Jurkat, Clone E6-1 (cell line): ENCODE results near the gene SLC18A3.

Experiments used
- DNase-seq: peaks from one replicate; pipeline ENCODE4 v3.0.0-alpha.2; 2011; ENCODE audit warnings: low read depth, low spot score
- H3K4me3 ChIP-seq: 2 replicates; pipeline ENCODE4 v1.5.1; 2011; ENCODE audit warnings: mild to moderate bottlenecking, low read length, control low read depth, moderate library complexity

Gene SLC18A3

GRCh38 chr10:49620841-49621378 is 10.8 kb downstream of the SLC18A3 start:
- DNase-seq = no peak
- H3K4me3 ChIP-seq = no peak overlapping the region

- no peak for DNase-seq
- no peak overlapping the region for H3K4me3 ChIP-seq
These were observed 11.5 kb downstream of the SLC18A3 start for GRCh38 chr10:49621561-49621960.

DNA sequence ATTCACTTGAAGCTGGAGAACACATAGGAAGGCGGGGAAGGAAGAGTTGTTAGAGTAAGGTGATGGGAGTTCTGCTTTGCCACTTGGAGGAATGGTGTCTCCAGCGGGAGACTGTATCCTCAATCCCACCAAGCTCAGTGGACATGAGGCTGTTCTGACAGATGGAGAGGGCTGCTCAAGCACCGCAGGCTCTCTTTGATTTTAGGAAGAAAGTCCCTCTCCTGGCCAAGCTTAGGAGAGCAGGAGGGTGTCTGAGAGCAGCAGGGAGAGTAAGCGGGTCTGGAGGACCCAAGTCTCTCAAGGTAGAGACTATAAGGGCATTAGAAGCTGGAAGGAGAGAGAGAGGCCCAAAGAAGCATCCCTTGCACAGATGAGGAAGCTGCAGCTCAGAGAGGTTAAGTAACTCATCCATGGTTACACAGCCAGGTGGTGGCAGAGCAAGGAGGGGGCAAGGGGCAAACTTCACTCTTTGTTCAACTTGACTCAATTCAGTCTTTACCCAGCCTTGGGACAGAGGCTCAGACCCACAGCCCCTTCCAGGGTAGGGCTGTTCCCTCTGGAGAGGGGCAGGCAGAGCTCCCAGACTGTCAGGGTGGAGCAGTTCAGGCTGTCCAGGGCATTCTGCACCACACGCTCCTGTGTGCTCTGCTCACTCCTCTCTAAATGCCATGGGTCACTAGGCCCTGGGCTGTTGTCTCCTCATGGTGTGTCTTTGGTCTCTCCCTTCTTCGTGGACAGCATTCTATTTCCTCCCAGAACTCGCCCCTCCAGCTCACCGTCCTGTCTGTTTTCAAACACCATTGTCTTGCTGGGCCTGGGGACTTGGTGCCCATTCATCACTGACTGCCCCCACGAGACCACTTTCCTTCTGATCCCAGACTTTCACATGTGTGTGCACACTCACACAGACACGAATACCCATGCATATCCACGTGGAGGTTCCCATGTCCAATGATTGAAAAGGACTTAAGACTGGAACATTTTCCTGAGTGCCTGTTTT is 12.6 kb downstream of the SLC18A3 start:
- DNase-seq = no peak
- H3K4me3 ChIP-seq = no peak overlapping the region

DNA sequence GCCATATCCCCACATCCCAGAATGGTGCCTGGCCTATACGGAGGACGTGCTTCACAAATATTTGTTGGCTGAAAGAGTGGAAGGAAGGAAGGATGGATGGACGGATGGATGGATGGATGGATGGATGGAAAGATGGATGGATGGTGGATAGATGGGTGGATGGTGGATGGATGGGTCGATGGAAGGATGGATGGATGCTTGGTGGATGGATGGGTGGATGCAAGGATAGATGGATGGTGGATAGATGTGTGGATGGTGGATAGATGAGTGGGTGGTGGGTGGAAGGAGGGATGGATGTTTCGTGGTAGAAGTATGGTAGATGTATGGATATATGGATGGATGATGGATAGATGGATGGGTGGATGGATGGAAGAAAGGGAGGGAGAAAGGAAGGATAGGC is 14.5 kb downstream of the SLC18A3 start:
- H3K4me3 ChIP-seq = no peak overlapping the region
- no peak for DNase-seq

GRCh38 chr10:49625411-49625810 is 15.3 kb downstream of the SLC18A3 start:
- DNase-seq = no peak
- no peak overlapping the region for H3K4me3 ChIP-seq

DNA sequence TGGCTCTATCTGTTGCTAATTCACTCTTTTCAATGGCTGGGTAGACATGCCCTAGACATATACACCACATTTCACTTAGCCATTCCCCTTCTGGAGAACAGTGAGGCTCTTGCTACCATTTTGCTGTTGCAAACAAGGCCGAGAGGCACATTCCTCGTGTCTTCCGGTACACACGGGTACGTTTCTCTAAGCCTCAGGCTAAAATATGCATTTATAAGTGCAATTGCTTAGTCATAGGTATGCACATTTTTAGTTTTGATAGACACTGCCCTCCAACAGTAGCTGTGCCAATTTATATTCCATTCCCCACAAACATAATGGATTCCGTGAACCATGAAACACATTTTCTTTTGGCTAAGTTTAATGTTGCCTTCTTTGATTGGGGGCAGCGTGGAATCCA is 16.9 kb downstream of the SLC18A3 start:
- H3K4me3 ChIP-seq = no peak overlapping the region
- no peak for DNase-seq

DNA sequence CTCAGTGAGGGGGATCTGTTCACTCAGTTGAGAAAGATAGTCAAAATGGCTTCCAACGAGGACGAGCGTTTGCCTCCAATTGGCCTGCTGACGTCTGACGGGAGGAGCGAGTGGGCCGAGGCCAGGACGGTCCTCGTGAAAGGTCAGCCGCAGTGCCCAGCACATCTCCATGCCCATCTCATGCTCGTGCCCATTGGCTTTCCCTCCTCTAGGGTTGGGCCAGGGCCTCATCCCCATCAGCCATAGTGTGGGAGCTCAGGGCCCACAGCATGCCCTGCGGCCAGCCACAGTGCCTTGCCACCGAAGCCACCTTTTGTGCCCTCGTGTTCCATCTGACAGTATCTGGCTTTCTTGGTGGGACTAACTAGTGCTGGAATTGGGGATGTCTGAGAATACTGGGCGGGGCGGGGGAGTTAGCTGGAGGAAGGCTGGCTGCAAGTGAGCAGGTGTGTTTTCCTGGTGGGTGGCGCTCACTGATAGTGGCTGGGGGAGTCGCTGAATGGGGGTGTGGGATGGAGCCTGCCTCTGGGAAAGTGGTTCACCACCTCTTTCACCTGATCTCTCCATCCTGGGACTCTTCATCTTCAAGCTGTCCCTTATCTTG is 17.6 kb downstream of the SLC18A3 start:
- no peak overlapping the region for H3K4me3 ChIP-seq
- DNase-seq = no peak

- DNase-seq = no peak
- H3K4me3 ChIP-seq = no peak overlapping the region
These were observed 18.5 kb downstream of the SLC18A3 start for GRCh38 chr10:49628599-49628998.

DNA sequence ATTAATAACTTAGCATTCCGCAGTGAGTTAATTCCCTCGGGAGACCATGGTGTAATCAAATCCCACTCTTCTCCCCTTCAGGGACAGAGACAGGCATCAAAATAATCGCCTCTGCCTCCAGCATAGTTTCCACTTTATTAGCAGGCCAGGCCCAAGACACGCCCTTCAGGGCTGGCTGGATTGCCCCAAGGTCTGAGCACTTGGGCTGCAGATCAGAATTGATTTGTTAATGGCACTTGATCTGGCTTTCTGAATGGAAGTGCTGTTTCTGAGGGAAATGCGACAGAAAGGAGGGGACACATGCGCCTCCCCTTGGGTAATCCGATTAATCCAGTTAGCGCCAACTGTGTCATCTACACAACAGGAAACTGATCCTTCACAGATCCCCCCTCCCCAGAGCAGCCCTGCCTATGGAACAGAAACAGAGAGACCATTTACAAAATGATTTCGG is 19.3 kb downstream of the SLC18A3 start:
- DNase-seq = no peak
- H3K4me3 ChIP-seq = no peak overlapping the region

DNA sequence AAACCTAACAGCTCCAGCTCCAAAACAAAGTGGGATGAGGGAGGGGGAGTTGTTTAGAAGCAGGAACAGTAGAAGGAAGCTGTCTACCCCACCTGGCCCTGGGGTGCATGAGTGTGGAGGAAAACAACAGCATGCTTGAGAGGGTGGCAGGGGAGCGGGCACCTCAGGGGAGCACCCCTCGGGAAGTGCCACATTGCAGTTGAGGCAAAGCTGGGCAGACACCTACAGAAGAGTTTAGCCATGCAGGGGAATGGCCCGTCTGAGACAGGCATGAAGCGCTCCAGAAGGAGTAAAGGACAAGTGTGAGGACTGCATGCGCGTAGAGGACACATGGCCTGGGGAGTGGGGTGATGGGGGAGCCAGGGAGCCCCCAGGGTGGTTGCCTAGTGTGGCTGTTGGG is 21.9 kb downstream of the SLC18A3 start:
- H3K4me3 ChIP-seq = no peak overlapping the region
- DNase-seq = no peak

DNA sequence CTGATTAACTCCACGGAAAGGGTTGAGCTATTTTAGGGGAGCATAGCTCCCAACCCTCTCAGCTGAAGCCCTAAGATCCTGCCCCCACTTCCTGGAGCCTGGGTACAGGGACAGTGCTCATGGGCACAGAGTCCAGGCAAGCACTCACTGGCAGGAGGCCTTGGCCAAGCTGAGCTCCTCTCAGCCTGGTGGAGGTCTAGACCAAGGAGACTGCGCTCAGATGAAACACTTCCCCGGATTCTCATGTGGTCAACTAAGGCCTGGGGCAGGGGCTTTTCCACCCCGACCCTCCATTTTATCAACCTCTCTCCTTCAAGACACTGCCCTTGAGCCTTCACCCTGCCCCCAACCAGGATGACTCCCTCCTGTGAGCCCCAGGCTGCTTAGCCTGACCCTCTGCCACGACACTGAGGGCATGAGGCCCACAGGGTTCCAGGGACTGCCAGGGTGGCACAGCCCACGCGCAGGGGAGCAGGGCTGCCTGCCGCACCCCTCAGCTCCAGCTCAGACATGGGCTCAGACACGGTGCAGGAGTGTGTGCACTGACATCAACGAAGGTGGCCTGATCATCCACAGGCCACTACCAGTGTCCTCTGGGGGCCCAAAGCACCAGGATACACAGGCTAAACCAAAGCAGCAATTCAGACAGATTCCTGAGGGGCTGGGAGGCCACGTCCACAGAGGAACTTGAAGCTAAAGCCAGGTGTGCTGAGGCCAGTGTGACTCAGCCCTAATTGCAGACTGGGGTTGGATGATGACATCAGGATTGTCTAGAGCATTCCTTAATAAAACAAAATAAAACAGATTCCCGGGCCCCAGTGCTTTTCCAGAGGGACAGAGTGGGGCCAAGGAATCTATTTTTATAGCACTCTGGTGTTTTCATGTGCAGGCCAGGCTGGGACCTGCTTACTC is 22.6 kb downstream of the SLC18A3 start:
- H3K4me3 ChIP-seq = no peak overlapping the region
- DNase-seq = no peak

- no peak overlapping the region for H3K4me3 ChIP-seq
- DNase-seq = no peak
These were observed 23.4 kb downstream of the SLC18A3 start for GRCh38 chr10:49633327-49634068.

DNA sequence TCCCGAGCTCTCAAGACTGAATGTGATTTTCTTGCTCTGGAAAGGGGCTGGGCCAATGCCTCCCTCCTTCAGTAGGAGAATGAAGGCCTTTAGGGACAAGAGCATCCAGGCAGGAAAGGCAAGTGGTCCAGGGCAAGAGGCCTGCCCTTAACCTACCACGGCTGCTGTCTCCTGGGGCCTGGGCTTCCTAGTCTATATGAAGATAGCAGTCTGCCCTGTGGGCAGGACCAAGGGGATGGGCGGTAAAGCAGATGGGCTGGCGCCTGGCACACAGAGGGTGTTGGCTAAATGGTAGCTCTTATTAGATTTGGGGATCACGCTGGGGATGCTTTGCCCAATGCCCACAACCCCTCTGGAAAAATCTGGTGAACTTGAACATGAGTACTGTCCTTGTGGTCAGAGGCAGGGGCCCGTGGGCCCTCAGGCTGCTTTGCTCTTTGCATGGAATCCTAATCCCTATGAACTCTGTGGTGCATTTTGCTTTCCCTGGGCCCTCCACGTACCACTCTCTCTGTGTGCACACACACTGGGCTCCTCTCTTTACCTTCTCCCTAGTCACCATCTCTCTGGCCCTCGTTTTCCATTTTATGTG is 24.1 kb downstream of the SLC18A3 start:
- no peak for DNase-seq

GRCh38 chr10:49642311-49642710 is 32.2 kb downstream of the SLC18A3 start:
- H3K4me3 ChIP-seq = no peak overlapping the region

More for the DNA sequence above, 24.1 kb downstream of the SLC18A3 start:
- H3K4me3 ChIP-seq = no peak overlapping the region

GRCh38 chr10:49643241-49644034 is 33.3 kb downstream of the SLC18A3 start:
- no peak for DNase-seq
- no peak overlapping the region for H3K4me3 ChIP-seq

More at GRCh38 chr10:49642311-49642710, 32.2 kb downstream of the SLC18A3 start:
- no peak for DNase-seq

- no peak for DNase-seq
These were observed 34.0 kb downstream of the SLC18A3 start for GRCh38 chr10:49644035-49644646.

GRCh38 chr10:49645417-49645816 is 35.3 kb downstream of the SLC18A3 start:
- DNase-seq = no peak

More at GRCh38 chr10:49644035-49644646, 34.0 kb downstream of the SLC18A3 start:
- H3K4me3 ChIP-seq = no peak overlapping the region

More at GRCh38 chr10:49645417-49645816, 35.3 kb downstream of the SLC18A3 start:
- H3K4me3 ChIP-seq = no peak overlapping the region
